Esophagus (tissue), 2 donors: ENCODE results near the gene PIWIL1. TPM values are rescaled to one million over a fixed set of nuclear protein-coding genes. Genes with fewer than 3 reads are reported as not detected.

Experiments used
- H3K27ac ChIP-seq, 2 donors: one replicate each; pipeline ENCODE4 v1.5.1; 2013; ENCODE audit warnings: low read depth in 2 of 2, mild to moderate bottlenecking in 2 of 2, inconsistent platforms in 1 of 2, low read length in 1 of 2, moderate library complexity in 1 of 2
- H3K27me3 ChIP-seq, 2 donors: one replicate each; pipeline ENCODE4 v1.6.1; 2013; ENCODE audit warnings: low read length in 2 of 2, control low read depth in 1 of 2, mild to moderate bottlenecking in 1 of 2; ENCODE audit not compliant: insufficient read depth in 2 of 2, control insufficient read depth in 1 of 2
- H3K36me3 ChIP-seq, 2 donors: one replicate each; pipeline ENCODE4 v1.6.1; 2013; ENCODE audit warnings: low read length in 1 of 2; ENCODE audit not compliant: control insufficient read depth in 2 of 2, insufficient read depth in 2 of 2
- H3K4me1 ChIP-seq, 2 donors: one replicate each; pipeline ENCODE4 v1.6.1; 2013; ENCODE audit warnings: low read length in 1 of 2; ENCODE audit not compliant: control insufficient read depth in 2 of 2, insufficient read depth in 2 of 2
- H3K4me3 ChIP-seq, 2 donors: one replicate each; pipeline ENCODE4 v1.5.1; 2013; ENCODE audit warnings: low read length in 2 of 2, mild to moderate bottlenecking in 2 of 2, low read depth in 1 of 2, moderate library complexity in 1 of 2
- H3K9me3 ChIP-seq, 2 donors: one replicate each; pipeline ENCODE4 v1.6.1; 2013; ENCODE audit warnings: mild to moderate bottlenecking in 2 of 2, low read depth in 1 of 2, low read length in 1 of 2, moderate library complexity in 1 of 2; ENCODE audit not compliant: control insufficient read depth in 2 of 2, insufficient read depth in 1 of 2
- WGBS, 2 donors: extraction: QIAGEN DNeasy Blood & Tissue Kit; methylation state at CpG; one replicate each; pipeline ENCODE4 v1.1.7; 2013; 5-methylcytosine and 5-hydroxymethylcytosine counted together
- polyA plus RNA-seq, 2 donors: library from polyadenylated mRNA; stranded (reverse); fragments of 200-250 nt; gene quantifications; one replicate each; pipeline ENCODE4 v1.2.3, GENCODE V29; 2013
- donor health status: healthy with polysubstance abuse.
- donor health status: Bipolar disorder and iron deficiency.

The PIWIL1 gene
- polyA plus RNA-seq, 2 donors: not detected

DNA sequence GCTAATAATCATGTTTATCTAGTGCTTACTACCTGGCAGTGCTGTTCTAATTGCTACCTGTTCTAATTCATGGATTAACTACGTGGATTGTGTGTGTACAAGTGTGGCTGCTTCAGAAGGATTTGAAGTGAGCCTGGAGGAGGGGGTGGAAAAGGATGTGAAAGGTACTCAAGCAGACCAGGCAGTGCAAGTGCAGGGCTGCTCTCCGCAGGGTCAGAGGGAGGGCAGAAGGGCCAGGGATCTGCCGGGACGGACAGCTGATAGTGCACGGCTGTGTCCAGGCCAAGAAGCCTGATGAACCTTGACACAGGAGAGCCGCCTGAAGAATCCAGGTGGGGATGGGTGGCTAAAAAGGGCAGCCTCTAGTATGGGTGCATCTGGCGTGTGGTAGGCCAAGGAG, 28.5 kb downstream of the PIWIL1 start:
- H3K36me3 ChIP-seq: no peaks in the 10 kb centered on the region
- WGBS, 2 donors: 72 to 76% methylated on average over 7 of the region's 7 CpGs
- no peaks in the 10 kb centered on the region for H3K27me3 ChIP-seq
- no peaks in the 10 kb centered on the region for H3K4me1 ChIP-seq
- H3K27ac ChIP-seq: no peak overlapping the region
- no peak overlapping the region for H3K4me3 ChIP-seq
- peaks cover 0 to 2% of the 10 kb centered on the region in 2 donors for H3K9me3 ChIP-seq

DNA sequence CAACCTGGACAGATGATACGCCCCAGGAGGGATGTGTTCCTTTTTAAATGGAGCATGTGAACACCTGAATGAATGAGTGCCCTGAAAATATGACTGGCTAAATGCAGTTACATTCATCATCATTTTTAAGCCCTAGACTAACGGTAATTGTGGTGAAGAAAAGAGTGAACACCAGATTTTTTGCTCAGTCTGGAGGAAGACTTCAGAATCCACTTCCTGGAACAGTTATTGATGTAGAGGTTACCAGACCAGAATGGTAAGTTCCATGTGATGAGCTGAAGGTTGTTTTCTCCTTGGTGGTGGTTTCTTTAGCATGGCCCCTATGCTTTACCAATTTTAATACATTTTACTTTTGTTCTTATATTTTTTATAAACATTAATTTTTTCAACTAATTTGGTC, 29.3 kb downstream of the PIWIL1 start:
- Histone ChIP-seq H3K27ac (no peak overlapping the region), H3K9me3 (peaks cover 0 to 2% of the 10 kb centered on the region in 2 donors), H3K4me1 (no peaks in the 10 kb centered on the region), H3K4me3 (no peak overlapping the region), H3K27me3 (no peaks in the 10 kb centered on the region), H3K36me3 (no peaks in the 10 kb centered on the region)
- 73 to 74% methylated on average over 2 of the region's 2 CpGs for WGBS, 2 donors

DNA sequence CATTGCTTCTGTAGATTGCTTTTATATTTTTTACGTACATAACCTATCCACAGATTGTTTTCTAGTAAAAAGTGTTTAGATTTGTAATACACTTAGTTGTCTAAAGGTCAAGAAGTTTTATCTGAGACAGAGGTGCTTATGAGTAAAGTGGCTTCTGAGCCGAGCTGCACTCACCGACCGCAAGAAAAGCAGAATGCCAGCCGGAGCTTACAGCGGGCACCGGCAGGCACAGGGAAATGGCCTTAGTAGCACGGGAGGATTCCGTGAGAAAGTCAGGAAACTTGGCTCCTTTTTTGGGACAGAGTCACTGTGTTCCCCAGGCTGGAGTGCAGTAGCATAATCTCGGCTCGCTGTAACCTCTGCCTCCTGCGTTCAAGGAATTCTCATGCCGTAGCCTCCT, 29.8 kb downstream of the PIWIL1 start:
- Histone ChIP-seq H3K27ac (no peak overlapping the region), H3K4me1 (no peaks in the 10 kb centered on the region), H3K36me3 (no peaks in the 10 kb centered on the region), H3K27me3 (no peaks in the 10 kb centered on the region), H3K9me3 (peaks cover 0 to 2% of the 10 kb centered on the region in 2 donors), H3K4me3 (no peak overlapping the region)
- whole genome bisulfite sequencing, 2 donors: 90 to 93% methylated on average over 13 of the region's 13 CpGs

DNA sequence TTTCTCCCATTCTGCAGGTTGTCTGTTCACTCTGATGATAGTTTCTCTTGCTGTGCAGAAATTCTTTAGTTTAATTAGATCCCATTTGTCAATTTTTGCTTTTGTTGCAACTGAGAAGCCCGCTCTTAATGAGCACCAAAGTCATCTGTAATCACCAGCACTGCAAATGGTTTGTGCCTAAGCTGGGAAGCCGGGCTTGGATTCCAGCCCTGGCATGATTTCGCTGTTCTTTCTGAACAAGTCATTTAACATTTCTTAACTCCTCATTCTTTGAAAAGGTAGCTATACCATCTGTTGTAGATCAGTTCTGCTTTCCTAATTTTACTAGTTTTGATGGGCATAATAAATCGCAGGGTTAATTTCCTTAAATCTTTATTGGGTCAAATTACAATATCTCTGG, 32.1 kb downstream of the PIWIL1 start:
- H3K9me3 ChIP-seq: peaks cover 0 to 2% of the 10 kb centered on the region in 2 donors
- H3K4me1 ChIP-seq: no peaks in the 10 kb centered on the region
- H3K4me3 ChIP-seq: no peak overlapping the region
- H3K27me3 ChIP-seq: no peaks in the 10 kb centered on the region
- 50 to 60% methylated on average over 4 of the region's 4 CpGs for WGBS, 2 donors
- no peaks in the 10 kb centered on the region for H3K36me3 ChIP-seq
- H3K27ac ChIP-seq: no peak overlapping the region

DNA sequence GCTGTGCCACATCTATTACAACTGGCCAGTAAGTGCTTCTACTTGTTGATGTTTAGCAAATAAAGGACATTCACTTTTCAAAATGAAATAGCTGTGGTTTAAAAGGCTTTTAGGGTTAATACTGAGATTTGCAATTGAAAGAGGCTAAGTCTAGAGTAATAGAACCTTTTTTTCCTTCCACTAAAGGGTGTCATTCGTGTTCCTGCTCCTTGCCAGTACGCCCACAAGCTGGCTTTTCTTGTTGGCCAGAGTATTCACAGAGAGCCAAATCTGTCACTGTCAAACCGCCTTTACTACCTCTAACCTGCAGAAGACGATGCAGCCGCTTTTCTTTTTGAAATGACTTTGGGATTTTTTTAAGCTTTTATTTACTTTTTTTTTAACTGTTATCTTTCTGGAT, 33.6 kb downstream of the PIWIL1 start:
- Histone ChIP-seq H3K27me3 (no peaks in the 10 kb centered on the region), H3K4me3 (no peak overlapping the region), H3K36me3 (no peaks in the 10 kb centered on the region), H3K4me1 (no peaks in the 10 kb centered on the region), H3K9me3 (no peaks in the 10 kb centered on the region), H3K27ac (no peak overlapping the region)
- WGBS, 2 donors: 14 to 26% methylated on average over 5 of the region's 5 CpGs

DNA sequence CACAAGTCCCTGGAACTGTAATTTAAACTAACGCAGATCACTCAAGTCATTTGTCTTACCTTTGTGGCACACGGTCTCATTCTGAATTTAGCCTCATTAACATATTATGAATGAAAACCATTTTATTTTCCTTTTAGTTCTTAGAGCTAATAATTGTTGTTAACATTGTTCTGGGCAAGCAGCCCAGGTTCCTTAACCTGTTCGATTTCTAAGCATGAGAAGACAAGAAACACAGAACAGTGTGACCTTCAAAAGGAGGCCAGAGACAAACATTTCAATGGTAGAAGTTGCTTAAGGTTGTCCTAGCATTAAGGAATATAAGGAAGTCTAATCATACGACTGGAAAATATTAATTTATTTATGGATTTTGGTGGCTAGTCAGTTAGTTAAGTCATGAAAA, 35.2 kb downstream of the PIWIL1 start:
- no peak overlapping the region for H3K4me3 ChIP-seq
- H3K9me3 ChIP-seq: peaks cover 0 to 3% of the 10 kb centered on the region in 2 donors
- H3K27ac ChIP-seq: no peak overlapping the region
- no peaks in the 10 kb centered on the region for H3K4me1 ChIP-seq
- H3K27me3 ChIP-seq: no peaks in the 10 kb centered on the region
- WGBS, 2 donors: 39% methylated on average over 4 of the region's 4 CpGs
- no peaks in the 10 kb centered on the region for H3K36me3 ChIP-seq

DNA sequence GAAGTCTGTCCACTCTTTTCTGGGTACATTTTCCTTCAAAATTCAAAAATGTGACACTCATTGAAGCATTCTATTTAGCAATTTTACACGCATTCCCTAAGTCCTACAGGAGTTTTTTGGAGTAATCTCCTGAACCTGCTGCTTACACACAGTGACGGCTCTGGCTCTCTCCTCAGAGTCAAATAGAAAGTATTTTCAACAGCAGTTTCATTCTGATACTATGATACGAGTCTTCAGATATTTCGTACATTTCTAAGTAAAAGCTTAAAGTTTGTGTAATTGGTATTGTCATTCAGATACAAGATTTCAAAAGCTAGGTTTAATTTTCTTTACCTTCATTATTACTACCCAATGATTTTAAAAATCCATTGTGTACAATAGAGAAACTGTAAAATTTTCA, 36.4 kb downstream of the PIWIL1 start:
- Histone ChIP-seq H3K27me3 (no peaks in the 10 kb centered on the region), H3K4me1 (no peaks in the 10 kb centered on the region), H3K27ac (no peak overlapping the region), H3K36me3 (no peaks in the 10 kb centered on the region), H3K4me3 (no peak overlapping the region), H3K9me3 (peaks cover 0 to 3% of the 10 kb centered on the region in 2 donors)
- WGBS, 2 donors: 78 to 86% methylated on average over 4 of the region's 4 CpGs

DNA sequence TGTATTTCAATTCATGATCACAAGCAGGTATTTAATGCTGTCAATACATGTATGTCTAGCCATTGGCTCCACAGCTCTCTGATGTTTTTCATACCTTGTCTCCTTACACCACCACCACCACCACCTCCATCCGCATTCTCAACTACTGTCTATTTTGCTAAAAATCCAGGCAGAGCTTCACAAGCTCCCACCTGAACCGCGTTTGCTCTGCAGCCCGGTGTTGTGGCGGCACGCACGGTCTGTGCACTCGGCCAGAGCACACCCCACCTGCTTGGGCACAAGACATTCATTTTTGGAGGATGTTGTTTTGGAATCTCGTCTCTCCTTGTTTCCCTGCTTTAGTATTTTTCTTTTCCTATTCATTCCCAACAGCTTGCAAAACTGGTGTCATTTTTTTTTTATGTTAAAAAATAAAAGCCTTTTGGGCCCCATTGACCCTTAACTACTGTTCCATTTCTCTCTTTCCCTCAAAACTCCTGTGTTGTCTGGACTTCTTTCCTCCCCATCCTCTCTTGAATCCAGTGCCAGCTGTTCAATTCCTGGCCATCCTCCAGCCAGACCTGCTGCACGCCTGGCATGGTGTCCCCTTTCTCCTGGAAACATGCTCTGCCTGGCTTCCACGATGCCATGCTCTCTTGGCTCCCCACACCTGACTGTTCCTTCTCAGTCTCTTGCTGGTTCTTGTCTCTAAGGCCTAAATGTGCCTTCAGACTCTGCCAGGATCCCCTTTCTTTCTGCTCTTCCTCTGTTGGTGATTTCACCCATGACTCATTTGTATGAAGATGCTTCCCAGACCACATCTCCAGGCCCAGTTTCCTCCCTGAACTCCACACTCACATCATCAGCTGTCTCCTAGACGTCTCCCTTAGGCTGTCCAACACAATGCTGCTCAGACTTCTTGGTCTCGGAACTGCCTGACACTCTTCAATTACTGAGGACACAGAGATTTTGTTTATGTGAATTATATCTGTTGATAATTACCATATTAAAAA, 37.9 kb downstream of the PIWIL1 start:
- Histone ChIP-seq H3K27ac (no peak overlapping the region), H3K27me3 (no peaks in the 10 kb centered on the region), H3K36me3 (no peaks in the 10 kb centered on the region), H3K4me1 (no peaks in the 10 kb centered on the region), H3K4me3 (no peak overlapping the region), H3K9me3 (peaks cover 0 to 3% of the 10 kb centered on the region in 2 donors)
- 76 to 78% methylated on average over 13 of the region's 13 CpGs for WGBS, 2 donors

DNA sequence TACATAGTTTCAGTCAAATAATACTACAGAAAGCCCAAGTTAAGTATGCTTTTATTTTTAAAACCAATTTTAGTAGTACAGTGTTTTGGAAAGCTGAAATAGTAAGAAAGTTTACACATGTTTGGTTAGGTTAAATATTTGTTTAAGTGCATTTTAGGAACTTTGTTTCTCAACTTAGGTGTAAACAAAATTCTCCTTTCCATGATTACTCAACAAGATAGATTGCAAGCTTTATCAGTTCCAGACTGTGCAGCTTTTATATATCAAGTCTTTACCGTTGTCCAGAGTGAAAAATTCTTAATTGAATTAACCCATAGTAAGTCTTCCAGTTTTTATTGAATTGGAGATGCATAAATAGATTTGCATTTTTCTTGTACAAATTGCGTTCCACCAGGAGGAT, 45.1 kb downstream of the PIWIL1 start:
- WGBS, 2 donors: 54 to 64% methylated on average over 2 of the region's 2 CpGs
- Histone ChIP-seq H3K9me3 (peaks cover 0 to 2% of the 10 kb centered on the region in 2 donors), H3K4me1 (no peaks in the 10 kb centered on the region), H3K4me3 (no peak overlapping the region), H3K27me3 (no peaks in the 10 kb centered on the region), H3K36me3 (no peaks in the 10 kb centered on the region), H3K27ac (no peak overlapping the region)

DNA sequence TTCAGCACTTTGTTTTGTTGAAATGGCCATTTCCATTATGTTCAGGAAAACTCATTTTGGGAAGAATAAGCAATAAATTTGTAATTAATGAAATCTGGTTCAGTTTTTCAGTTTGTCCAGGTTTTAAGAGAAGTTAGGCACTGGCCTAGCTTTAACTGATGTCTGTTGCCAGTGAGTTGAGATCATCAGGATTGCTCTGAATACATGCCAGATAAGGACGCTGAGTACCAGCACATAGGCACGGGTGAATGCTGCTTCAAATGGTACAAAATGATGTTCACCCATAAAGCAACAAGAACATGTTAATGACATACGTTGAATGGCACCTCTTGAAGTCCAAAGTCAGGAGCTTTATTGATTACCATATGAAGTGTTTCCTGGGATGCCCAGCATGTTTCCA, 46.5 kb downstream of the PIWIL1 start:
- H3K4me3 ChIP-seq: no peak overlapping the region
- H3K27me3 ChIP-seq: no peaks in the 10 kb centered on the region
- peaks cover 0 to 2% of the 10 kb centered on the region in 2 donors for H3K9me3 ChIP-seq
- WGBS, 2 donors: 57% methylated on average over 3 of the region's 3 CpGs
- no peaks in the 10 kb centered on the region for H3K36me3 ChIP-seq
- H3K27ac ChIP-seq: no peak overlapping the region
- H3K4me1 ChIP-seq: no peaks in the 10 kb centered on the region
